ENCODE data around the gene RSAD2. TPM values are rescaled to one million over a fixed set of nuclear protein-coding genes. Genes with fewer than 3 reads are reported as not detected.

Gene RSAD2
- total RNA-seq = 10 to 100 TPM; 12.7 to 12.9 TPM

GRCh38 chr2:6877402-6878304 lies at the start of gene RSAD2:
Gene RSAD2, plus strand, starts transcription at chr2:6877777. Its CDS starts 24 bp downstream, at chr2:6877801.

GRCh38 chr2:6865346-6866274 lies 12.0 kb upstream of the RSAD2 start, which contains the start of gene CMPK2:
Gene CMPK2, minus strand, starts transcription at chr2:6865907. Its CDS starts 211 bp downstream, at chr2:6865696.

GRCh38 chr2:6917071-6917760 lies 39.6 kb downstream of the RSAD2 start, which contains the start of gene RNF144A:
Gene RNF144A, plus strand, starts transcription at chr2:6917412. Its CDS starts 79,515 bp downstream, at chr2:6996927.

Other genes with a start within 250 kb of the RSAD2 start
- gene CMPK2, start 11.9 kb upstream of the RSAD2 start, total RNA-seq = 10 to 100 TPM; 18.7 to 20.6 TPM
- gene RNF144A, start 39.6 kb downstream of the RSAD2 start, total RNA-seq = 10 to 100 TPM; 74.9 to 77.5 TPM

Measured in activated naive CD4-positive, alpha-beta T cell treated with anti-CD3 and anti-CD28 coated beads, Interleukin-2, amount 10 ng/mL, durations not matched to agents 5 hours and 36 hours (primary cell).